Neural crest cell (in vitro differentiated cells): ENCODE measurements around the gene SLC6A11. TPM values are rescaled to one million over a fixed set of nuclear protein-coding genes. Genes with fewer than 3 reads are reported as not detected.

Source experiments
- DNase-seq: peaks from one replicate; pipeline ENCODE4 v3.0.0; 2021; ENCODE audit warnings: low read depth, mixed read lengths, low spot score
- H3K27ac Mint-ChIP-seq: one replicate; pipeline ENCODE4 v1.8.0; 2021; ENCODE audit warnings: mild to moderate bottlenecking, mixed read lengths; ENCODE audit not compliant: unreplicated experiment
- H3K27me3 Mint-ChIP-seq: 2 replicates; pipeline ENCODE4 v1.8.0; 2021; ENCODE audit warnings: low read depth, mild to moderate bottlenecking, mixed read lengths
- H3K36me3 Mint-ChIP-seq: 2 replicates; pipeline ENCODE4 v1.8.0; 2021; ENCODE audit warnings: low read depth, mild to moderate bottlenecking, mixed read lengths
- H3K4me1 Mint-ChIP-seq: 2 replicates; pipeline ENCODE4 v1.8.0; 2021; ENCODE audit warnings: mixed read lengths
- H3K4me3 Mint-ChIP-seq: one replicate; pipeline ENCODE4 v1.8.0; 2021; ENCODE audit warnings: mild to moderate bottlenecking, mixed read lengths
- H3K9me3 Mint-ChIP-seq: 2 replicates; pipeline ENCODE4 v1.8.0; 2021; ENCODE audit warnings: mixed read lengths
- total RNA-seq: library from RNA; stranded (reverse); gene quantifications from 2 replicates; pipeline ENCODE4 v1.2.1, GENCODE V29; 2021
- TF ChIP-seq, protein P1 (sequence below): fragments of 200-600 bp; sonication (generic); conservative IDR thresholded peaks from 2 replicates; pipeline ENCODE4 v1.5.0; 2021; ENCODE audit warnings: antibody characterized with exemption, mild to moderate bottlenecking

SLC6A11 gene
- total RNA-seq, 1 donor from 2014 or later: 2.1 TPM

GRCh38 chr3:10978956-10979355 is 162.9 kb downstream of the SLC6A11 start:
- no peaks in the 10 kb centered on the region for H3K36me3 Mint-ChIP-seq
- TF ChIP-seq, protein P1, sequence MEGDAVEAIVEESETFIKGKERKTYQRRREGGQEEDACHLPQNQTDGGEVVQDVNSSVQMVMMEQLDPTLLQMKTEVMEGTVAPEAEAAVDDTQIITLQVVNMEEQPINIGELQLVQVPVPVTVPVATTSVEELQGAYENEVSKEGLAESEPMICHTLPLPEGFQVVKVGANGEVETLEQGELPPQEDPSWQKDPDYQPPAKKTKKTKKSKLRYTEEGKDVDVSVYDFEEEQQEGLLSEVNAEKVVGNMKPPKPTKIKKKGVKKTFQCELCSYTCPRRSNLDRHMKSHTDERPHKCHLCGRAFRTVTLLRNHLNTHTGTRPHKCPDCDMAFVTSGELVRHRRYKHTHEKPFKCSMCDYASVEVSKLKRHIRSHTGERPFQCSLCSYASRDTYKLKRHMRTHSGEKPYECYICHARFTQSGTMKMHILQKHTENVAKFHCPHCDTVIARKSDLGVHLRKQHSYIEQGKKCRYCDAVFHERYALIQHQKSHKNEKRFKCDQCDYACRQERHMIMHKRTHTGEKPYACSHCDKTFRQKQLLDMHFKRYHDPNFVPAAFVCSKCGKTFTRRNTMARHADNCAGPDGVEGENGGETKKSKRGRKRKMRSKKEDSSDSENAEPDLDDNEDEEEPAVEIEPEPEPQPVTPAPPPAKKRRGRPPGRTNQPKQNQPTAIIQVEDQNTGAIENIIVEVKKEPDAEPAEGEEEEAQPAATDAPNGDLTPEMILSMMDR: no peak
- DNase-seq: no peak
- H3K27ac Mint-ChIP-seq: no peak overlapping the region
- no peaks in the 10 kb centered on the region for H3K9me3 Mint-ChIP-seq
- peaks cover 7% of the 10 kb centered on the region for H3K4me1 Mint-ChIP-seq
- H3K4me3 Mint-ChIP-seq: no peak overlapping the region
- H3K27me3 Mint-ChIP-seq: peaks cover 50% of the 10 kb centered on the region

DNA sequence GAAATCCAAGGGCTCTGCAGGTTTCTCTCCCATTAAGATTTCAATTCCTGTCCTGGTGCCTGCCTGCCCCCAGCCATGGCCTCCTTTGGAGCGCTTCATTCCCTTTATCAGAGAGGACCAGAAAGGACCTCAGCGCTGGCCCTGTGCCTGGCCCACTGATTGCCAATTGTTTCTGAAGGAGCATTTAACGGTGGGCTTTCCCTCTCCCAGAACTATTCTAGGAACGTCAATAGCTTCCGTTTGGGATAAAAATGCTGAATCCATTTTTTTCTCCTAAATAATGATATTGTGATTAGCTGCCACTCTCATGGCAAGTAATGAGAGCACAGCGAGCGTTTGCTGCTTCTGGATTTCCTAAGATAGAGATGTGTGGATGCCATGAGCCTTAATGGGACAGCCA is 164.3 kb downstream of the SLC6A11 start:
- Mint-ChIP-seq H3K4me3 (no peak overlapping the region), H3K27me3 (peaks cover 49% of the 10 kb centered on the region)
- TF ChIP-seq, protein P1: no peak

DNA sequence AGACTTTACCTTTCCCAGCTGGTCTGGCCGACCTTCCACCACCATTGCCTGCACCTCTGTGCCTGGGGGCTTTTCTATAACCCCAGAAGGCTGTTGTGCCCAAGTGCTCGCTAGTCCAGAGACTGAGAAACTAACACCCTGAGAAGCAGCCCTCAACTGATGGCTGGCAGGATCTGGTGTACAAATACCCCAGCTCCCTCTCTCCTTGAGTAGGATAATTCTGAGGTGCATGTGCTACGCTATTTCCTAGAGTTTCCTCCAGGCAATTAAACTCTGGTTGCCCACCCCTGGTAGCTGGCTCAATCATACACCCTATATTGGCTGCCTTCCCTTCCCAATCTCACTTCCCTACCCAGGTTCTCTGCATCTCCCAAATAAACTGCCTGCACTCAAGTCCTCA is 165.0 kb downstream of the SLC6A11 start:
- Mint-ChIP-seq H3K36me3 (no peaks in the 10 kb centered on the region), H3K27me3 (peaks cover 53% of the 10 kb centered on the region), H3K9me3 (no peaks in the 10 kb centered on the region), H3K4me1 (peaks cover 7% of the 10 kb centered on the region), H3K27ac (no peak overlapping the region), H3K4me3 (no peak overlapping the region)
- no peak for DNase-seq
- TF ChIP-seq, protein P1: no peak

More for the DNA sequence above, 164.3 kb downstream of the SLC6A11 start:
- Mint-ChIP-seq H3K4me1 (peaks cover 7% of the 10 kb centered on the region), H3K36me3 (no peaks in the 10 kb centered on the region), H3K9me3 (no peaks in the 10 kb centered on the region), H3K27ac (no peak overlapping the region)
- no peak for DNase-seq

DNA sequence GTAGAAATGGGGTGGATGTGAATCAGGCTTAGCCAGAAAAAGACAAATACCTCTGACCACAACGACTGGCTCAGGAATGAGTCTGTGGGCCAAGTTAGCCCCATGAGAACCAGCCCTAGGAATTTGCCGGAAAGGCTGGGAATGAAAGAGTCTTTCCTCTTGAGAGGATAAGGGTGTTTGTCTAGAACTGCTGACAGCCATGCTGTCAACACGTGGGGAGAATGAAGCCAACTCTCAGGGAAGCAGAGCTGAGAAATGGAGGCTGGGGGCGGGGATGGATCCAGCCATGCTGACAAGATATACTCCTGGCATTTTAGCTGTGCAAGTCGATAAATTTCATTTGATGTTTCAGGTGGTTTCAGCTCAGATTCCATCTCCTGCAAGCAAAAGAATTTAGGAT is 165.9 kb downstream of the SLC6A11 start:
- H3K36me3 Mint-ChIP-seq: no peaks in the 10 kb centered on the region
- DNase-seq: no peak
- no peak overlapping the region for H3K27ac Mint-ChIP-seq
- no peak overlapping the region for H3K4me3 Mint-ChIP-seq
- no peaks in the 10 kb centered on the region for H3K9me3 Mint-ChIP-seq
- TF ChIP-seq, protein P1: no peak
- peaks cover 53% of the 10 kb centered on the region for H3K27me3 Mint-ChIP-seq
- H3K4me1 Mint-ChIP-seq: peaks cover 7% of the 10 kb centered on the region

DNA sequence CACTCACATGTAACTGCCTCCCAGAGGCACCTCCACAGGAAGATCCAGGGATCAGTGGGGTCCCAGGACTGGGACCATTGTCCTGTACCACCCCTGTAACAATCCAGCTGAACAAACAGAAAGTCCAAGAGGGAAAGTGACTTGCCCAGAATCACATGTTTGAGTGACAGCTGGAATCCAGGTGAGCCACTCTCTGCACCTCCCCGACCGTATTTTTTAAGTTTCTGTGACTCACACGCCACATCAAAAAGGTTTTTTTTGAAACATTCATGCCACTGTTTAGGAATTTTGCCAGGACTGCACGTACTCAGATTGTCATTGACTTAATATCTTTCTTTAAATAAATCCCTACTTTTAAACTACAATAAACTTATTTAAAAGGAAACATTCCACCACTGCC is 166.8 kb downstream of the SLC6A11 start:
- H3K27ac Mint-ChIP-seq: no peak overlapping the region
- peaks cover 58% of the 10 kb centered on the region for H3K27me3 Mint-ChIP-seq
- no peak overlapping the region for H3K4me3 Mint-ChIP-seq

More for the DNA sequence above, 166.8 kb downstream of the SLC6A11 start:
- TF ChIP-seq, protein P1: no peak
- H3K4me1 Mint-ChIP-seq: peaks cover 6% of the 10 kb centered on the region
- no peaks in the 10 kb centered on the region for H3K9me3 Mint-ChIP-seq
- DNase-seq: no peak
- H3K36me3 Mint-ChIP-seq: no peaks in the 10 kb centered on the region
